ENCODE data around the gene CLEC11A. TPM values are rescaled to one million over a fixed set of nuclear protein-coding genes. Genes with fewer than 3 reads are reported as not detected.

CLEC11A gene
- total and polyA plus RNA-seq, 9 of the 15 experiments (the other 6 are each of a cell fraction or from before 2014, with no cell fraction given), result 0.39 to 43.9 (median 3.4) TPM

- peak; percentile 82 for TF ChIP-seq ZNF384 (IDR thresholded peaks at IDR 0.05; ENCODE audit: low read depth, low read length)
- TF ChIP-seq, protein P1, sequence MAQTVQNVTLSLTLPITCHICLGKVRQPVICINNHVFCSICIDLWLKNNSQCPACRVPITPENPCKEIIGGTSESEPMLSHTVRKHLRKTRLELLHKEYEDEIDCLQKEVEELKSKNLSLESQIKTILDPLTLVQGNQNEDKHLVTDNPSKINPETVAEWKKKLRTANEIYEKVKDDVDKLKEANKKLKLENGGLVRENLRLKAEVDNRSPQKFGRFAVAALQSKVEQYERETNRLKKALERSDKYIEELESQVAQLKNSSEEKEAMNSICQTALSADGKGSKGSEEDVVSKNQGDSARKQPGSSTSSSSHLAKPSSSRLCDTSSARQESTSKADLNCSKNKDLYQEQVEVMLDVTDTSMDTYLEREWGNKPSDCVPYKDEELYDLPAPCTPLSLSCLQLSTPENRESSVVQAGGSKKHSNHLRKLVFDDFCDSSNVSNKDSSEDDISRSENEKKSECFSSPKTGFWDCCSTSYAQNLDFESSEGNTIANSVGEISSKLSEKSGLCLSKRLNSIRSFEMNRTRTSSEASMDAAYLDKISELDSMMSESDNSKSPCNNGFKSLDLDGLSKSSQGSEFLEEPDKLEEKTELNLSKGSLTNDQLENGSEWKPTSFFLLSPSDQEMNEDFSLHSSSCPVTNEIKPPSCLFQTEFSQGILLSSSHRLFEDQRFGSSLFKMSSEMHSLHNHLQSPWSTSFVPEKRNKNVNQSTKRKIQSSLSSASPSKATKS (CRISPR knock-in tag; IDR thresholded peaks at IDR 0.05), result no peak
- TF ChIP-seq UBTF (IDR thresholded peaks at IDR 0.05; ENCODE audit: borderline replicate concordance in 1 of 2, low read depth in 2 of 2, low read length in 2 of 2), result peak in 1 of 2 experiments; percentile 74; a peak in 1 of 4 replicates
- peak; percentile 74; the same call in 1 of the 2 replicates for TF ChIP-seq GATAD2A (IDR thresholded peaks at IDR 0.05)
- TF ChIP-seq TRIM25 (IDR thresholded peaks at IDR 0.05; ENCODE audit: borderline replicate concordance), result no peak
- peak; percentile 66; the same call in 1 of the 2 replicates for TF ChIP-seq ZNF24 (IDR thresholded peaks at IDR 0.05)
- TF ChIP-seq, protein P2, sequence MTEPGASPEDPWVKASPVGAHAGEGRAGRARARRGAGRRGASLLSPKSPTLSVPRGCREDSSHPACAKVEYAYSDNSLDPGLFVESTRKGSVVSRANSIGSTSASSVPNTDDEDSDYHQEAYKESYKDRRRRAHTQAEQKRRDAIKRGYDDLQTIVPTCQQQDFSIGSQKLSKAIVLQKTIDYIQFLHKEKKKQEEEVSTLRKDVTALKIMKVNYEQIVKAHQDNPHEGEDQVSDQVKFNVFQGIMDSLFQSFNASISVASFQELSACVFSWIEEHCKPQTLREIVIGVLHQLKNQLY (CRISPR knock-in tag; conservative IDR thresholded peaks at IDR 0.05), result 0 out of 4 replicates have a peak, but pooled peaks of 1 of the 2 experiments have one; percentile 43
- TF ChIP-seq TRIM24 (IDR thresholded peaks at IDR 0.05), result peak in 1 of 2 experiments; percentile 15; a peak in 1 of 4 replicates
- TF ChIP-seq BDP1 (IDR thresholded peaks at IDR 0.05; ENCODE audit: insufficient read depth, insufficient read length), result no peak
- peak; percentile 77 for TF ChIP-seq SAFB (IDR thresholded peaks at IDR 0.05; ENCODE audit: borderline replicate concordance, low read depth, low read length)
- TF ChIP-seq SAP30 (IDR thresholded peaks at IDR 0.05; ENCODE audit: borderline replicate concordance, insufficient read depth, low read depth, low read length, poor library complexity, severe bottlenecking), result peak; percentile 31
- no peak for TF ChIP-seq ZNF217 (CRISPR knock-in tag; IDR thresholded peaks at IDR 0.05)
- TF ChIP-seq MBD2 (IDR thresholded peaks at IDR 0.05; ENCODE audit: borderline replicate concordance, low read depth), result peak; percentile 26; the same call in 1 of the 2 replicates
- TF ChIP-seq RFX7 (CRISPR knock-in tag; IDR thresholded peaks at IDR 0.05), result no peak
- peak; percentile 95 for TF ChIP-seq SMAD4 (CRISPR knock-in tag; conservative IDR thresholded peaks at IDR 0.05)
- peak; percentile 90 for TF ChIP-seq CTBP1 (IDR thresholded peaks at IDR 0.05; ENCODE audit: borderline replicate concordance)
- TF ChIP-seq, protein P3, sequence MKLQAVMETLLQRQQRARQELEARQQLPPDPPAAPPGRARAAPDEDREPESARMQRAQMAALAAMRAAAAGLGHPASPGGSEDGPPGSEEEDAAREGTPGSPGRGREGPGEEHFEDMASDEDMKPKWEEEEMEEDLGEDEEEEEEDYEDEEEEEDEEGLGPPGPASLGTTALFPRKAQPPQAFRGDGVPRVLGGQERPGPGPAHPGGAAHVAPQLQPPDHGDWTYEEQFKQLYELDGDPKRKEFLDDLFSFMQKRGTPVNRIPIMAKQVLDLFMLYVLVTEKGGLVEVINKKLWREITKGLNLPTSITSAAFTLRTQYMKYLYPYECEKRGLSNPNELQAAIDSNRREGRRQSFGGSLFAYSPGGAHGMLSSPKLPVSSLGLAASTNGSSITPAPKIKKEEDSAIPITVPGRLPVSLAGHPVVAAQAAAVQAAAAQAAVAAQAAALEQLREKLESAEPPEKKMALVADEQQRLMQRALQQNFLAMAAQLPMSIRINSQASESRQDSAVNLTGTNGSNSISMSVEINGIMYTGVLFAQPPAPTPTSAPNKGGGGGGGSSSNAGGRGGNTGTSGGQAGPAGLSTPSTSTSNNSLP (IDR thresholded peaks at IDR 0.05; ENCODE audit: borderline replicate concordance, low read depth, low read length), result no peak
These were observed 1.5 kb downstream of the CLEC11A start (continued) for GRCh38 chr19:50724522-50725217.
